NCI-H748 (cell line): Measurements from ENCODE around the gene CBFA2T2.
A peak's percentile ranks its signal among the peaks of the same experiment; 100 is the strongest.
"Not testable (repeated sequence)": the region's sequence is repeated elsewhere in the genome, so short reads cannot be mapped to it uniquely, and the experiment has no call there.

Source experiments
- DNase-seq: peaks from one replicate; lab custom pipeline; 2025; ENCODE audit not compliant: unreplicated experiment; lab: John Stamatoyannopoulos, UW

CBFA2T2 gene

DNA sequence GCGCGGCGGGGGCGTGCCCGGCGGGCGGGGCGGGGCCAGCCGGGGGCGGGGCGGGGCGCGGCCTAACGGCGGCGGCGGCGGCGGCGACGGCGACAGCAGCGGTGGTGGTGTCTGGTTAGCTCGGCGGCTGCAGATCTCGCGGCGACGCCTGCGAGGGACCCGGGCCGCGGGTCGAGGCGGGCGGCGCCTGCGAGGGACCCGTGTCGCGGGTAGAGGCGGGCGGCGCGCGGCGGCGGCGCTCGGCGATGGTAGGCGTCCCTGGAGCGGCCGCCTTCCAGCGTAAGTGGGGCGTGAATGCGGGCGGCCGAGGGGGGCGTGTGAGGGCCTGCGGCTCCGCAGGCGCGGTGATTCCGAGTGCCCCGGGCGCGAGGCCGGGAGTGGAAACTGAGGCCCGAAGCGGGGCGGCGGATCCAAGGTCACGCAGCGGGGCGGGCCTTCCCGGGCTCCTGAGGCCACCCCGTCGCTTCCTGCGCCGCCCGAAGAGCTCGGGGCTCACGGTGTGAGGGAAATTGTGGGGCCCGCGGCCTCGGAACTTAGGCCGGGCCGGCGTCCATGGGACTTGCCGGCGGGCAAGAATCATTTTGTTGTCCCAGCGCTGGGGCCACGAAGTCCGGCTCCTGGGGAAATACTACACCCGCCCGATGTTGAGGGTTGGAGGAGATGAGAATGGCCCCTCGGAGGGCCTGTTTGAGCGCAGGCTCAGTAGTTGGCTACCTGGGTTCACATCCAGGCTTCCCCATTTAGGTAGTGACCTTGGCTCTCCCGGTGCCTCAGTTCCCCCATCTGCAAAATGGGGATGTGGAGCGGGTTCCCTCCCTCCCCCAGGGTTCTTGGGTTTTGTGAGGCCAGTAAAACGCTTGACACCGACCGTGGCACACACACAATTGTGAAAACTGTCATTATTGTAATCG, at the start of gene CBFA2T2:
CBFA2T2 (plus strand) TSS at position 74 of the 911 bp plus-strand sequence; CDS start at position 246, 172 bp downstream.
- DNase-seq = peak; percentile 66

DNA sequence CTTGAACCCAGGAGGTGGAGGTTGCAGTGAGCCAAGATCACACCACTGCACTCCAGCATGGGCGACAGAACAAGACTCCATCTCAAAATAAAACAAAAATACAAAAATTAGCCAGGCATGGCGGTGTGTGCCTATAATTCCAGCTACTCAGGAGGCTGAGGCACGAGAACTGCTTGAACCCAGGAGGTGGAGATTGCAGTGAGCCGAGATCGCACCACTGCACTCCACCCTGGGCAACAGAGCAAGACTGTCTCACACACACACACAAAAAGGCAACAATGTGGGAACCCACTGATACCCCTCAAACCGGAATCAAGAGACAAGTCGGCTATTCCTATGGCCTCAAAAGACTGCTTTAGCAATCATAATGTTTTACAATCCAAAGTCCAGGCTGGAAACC, 49.3 kb upstream of the CBFA2T2 start:
- not testable (repeated sequence) for DNase-seq

DNA sequence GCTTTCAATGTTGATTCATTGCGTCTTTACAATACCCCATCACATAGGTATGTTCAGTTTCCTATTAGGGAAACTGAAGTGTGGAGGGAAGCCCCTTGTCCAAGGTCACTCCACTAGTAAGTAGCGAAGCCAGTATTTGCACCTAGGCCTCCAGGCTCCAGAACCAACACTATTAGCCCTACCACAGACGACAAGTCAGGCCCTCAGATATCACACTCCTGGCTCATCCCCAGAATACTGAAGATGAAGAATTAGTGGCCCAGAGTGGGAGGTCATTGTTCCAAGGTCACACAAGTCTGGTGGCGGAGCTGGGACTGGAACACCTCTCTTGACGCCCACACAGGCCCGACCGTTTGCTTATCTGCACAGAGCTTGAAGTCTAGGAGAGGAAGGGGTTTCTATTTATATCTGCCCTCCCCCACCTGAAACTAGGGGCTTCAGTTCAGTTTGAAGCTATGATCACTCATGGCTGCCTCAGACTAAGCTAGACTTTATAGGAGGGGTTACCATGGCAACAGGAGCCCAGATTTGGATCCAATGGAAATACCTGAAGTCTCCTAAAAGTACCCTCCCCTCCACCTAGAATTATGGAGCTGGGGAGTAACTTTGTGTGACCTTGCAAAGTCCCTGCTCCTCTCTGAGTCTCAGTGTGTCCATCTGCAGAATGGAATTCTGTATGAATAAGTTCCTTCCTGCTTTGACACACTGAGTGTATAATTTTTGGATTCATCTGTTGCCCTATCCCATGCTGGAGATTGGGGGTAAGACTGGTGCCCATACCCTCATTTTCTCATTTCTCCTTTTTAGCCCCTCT, 48.5 kb upstream of the CBFA2T2 start:
- DNase-seq = peak; percentile 28

DNA sequence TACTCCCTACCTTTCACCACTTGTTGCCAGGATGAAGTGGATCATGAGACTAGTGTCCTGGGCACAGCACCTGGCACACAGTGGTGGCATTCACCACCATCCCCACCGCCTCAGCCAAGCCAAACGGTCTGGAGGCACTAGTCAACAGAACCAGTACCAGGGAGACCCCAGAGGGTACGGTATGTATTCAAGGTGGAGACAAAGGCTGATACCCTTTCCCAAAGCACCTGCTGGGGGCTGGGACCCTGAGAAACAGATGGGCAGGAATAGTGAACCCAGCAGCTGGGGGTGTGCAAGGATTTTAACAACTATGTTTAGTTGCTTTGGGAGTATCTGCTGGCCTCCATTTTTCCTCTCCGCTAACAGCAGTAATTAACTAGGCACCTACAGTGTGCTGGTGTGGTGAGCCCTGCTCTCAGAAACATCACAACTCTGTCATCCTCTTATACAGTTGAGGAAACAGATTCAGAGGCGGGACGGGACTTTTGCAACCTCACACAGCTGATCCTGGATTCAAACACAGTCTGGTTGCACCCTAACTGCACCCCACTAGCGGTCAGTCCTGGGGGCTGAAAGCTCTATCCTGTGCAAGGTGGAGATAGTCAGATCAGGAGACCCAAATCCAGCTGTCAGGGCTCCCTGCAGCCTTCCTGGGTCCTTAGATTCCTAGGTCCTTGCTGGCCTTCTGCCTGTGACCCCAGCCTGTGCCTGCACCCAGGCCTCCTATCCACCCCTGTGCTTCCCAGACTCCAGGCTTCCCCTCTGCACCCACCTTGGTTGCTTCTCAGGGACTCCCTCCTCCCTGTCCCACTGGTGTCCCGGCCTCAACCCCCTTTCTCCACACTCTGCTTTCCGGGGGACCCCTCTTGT, 47.5 kb upstream of the CBFA2T2 start:
- DNase-seq = no peak

DNA sequence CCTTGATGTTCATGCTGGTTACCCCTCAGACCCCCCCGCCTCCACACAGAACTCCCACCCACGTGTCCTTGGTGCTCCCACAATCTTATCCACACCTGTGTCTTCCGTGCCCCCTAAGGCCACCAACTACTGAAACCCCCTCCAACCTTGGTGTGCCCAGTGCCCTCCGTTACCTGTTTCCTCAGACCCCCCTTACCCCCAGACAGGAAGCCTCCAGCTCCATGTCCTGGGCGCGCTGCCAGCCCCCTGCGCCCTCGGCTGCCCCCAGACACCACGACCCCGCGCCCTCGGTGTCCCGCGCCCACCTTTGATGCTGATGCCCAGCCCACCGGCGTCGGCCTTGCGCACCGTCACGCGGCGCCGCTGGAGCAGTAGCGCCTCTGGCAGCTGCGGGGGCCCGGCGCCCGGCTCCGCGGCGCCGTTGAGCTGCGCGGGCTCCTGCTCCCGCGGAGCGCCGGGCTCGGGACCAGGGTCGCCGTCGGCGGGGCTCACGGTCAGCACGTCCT, 46.8 kb upstream of the CBFA2T2 start:
- peak; percentile 68 for DNase-seq

DNA sequence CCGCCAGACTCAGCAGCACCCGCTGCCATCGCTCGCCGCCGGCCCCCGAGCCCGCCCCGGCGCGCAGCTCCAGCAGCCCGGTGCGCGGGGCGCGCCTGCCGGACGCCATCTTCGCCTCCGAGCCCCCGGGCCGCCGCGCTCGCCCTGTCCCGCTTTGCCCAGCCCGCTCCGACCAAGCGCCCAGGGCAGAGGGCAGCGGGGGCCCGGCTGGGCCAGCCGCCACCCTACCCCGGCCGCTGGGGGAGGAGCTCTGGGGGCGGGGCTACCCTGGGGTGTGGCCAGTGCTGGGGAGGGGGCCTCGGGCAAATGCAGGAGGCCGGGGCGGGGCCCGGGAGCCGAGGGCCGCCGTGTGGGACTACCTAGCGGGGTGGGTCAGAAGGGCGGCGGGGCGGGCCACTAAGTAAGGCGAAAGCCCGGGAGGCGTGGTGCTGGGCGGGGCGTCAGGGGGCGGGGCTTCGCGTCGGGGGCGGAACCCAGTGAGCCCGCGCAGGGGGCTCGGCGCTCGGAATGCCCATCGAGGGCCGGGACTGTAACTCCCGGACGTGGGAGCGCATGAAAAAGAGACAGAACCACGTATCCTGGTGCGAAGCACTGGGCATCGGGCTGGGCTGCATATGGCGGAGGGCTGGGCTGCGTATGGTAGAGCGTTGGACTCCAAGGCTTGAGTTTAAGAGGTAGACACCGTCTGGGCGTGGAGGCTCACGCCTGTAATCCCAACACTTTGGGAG, 46.2 kb upstream of the CBFA2T2 start, which contains the start of gene SNTA1:
SNTA1 (minus strand) TSS at position 252 of the 728 bp plus-strand sequence; CDS start at position 109, 143 bp downstream.
- DNase-seq = peak; percentile 90

DNA sequence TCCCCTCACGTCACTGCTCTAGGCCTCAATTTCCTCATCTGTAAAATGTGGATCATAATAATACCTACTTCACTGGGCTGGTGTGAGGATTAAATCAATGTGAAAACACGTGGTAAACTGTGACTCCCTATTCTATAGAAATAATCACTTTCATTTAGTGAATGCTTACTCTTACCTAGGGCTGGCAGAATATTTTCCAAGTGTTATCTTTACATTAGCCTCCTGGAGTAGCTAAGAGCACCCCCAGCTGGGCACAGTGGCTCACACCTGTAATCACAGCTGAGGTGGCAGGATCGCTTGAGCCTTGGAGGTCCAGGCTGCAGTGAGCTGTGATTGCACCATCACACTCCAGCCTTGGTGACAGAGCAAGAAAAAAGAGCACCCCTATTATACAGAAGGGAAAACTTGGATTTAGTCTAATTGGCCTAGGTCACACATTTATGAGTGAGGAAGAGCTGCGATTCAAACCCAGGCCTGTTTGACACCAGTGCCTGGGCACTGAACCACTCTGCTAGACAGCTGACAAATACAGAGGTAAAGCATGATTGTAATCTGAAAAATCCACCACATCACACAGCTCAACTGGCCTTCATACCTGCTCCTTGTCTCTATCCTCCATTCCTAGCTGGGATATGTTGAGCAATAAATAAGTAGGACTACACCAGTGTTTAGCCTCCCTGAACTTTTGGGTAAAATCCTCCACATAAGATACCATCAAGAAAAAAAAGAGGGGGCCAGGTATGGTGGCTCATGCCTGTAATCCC, 44.9 kb upstream of the CBFA2T2 start:
- DNase-seq = peak; percentile 26

DNA sequence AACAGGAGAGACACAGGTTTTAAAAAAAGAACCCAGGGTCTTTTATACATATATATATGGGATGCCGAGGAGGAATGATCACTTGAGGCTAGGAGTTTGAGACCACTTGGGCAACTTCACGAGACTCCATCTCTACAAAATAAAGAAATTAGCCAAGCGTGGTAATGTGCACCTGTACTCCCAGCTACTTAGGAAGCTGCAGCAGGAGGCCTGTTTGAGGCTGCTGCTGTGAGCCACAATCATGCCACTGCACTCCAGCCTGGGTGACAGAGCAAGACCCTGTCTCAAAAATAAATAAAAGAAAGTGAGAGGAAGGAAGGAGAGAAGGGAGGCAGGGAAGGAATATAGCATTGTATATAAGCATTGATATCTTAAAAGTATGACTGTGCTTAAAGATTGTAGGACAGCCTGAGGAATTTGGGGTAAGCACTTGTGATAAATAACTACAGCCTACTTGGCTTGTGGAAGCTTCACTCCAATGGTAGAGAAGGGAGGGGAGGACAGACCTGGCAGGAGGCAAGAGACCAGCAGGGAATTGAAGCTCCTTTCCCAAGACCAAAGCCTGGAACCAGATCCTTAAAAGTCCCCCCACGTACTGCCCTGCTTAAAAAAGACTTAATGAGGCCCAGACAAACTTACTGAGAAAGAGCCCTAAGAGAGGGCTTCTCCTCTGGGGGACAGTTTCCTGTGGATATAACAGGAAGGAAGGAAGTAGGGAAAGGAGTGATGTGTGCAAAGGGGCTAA, 43.8 kb upstream of the CBFA2T2 start:
- DNase-seq = no peak

DNA sequence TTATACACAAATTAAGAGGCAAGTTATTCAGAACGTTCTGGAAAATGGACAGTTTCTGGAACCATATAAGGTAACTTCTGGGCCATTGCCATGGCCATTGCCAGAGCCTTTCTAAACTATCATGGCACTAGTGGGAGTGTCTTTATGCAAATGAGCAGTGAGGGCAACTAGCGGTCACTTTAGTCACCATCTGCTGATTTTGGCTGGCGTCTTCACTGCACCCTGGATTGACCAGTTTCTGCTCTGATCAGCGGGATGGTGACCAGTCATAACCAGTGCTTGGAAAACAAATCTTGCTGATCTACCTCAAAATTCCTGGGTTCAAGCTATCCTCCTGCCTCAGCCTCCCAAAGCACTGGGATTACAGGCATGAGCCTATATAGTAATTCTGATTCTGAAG, 39.0 kb upstream of the CBFA2T2 start:
- no peak for DNase-seq

DNA sequence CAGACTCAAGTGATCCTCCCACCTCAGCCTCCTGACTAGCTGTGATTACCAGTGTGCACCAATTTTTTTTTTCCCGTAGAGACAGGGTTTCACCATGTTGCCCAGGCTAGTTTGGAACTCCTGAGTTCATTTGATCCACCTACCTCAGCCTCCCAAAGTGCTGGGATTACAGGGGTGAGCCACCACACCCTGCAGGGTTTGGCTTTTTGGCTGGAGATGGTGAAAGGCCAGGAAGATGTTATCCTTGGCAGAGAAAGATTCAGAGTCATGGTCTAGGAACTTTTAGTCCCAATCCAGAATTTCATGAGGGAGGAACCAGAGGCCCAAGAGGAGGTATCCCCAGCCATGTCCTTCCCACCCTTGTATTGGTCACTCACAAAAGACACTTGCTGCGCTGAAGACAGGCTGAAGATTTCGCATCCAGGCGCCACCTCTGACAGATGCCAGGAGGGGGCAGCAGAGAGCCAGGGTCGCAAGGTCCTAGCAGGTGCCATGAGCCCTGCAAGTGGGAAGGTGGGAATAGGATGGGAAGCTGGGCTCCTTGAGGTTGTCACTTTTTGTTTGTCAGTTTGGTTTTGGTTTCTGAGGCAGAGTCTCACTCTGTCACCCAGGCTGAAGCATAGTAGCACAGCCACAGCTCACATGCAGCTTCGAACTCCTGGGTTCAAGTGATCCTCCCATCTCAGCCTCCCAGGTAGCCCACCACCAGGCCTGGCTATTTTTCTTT, 32.8 kb upstream of the CBFA2T2 start:
- peak; percentile 82 for DNase-seq

DNA sequence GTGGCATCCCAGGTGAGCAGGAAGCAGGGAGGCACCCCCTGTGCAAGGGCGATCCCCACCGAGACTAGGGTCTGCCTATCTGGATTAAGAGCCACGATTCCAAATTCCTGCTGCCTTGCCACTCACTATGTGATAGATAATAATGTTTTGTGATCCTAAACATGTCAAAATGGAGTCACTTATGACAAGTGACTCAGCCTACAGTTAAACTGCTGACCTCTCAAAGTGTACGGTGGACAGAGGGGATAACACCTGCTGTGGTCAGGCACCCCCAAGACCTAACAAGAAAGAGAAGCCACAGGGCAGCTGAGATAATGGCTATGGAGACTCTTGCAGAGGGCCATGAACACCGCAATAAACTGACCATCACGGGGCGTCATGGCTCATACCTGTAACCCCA, 30.3 kb upstream of the CBFA2T2 start:
- no peak for DNase-seq

DNA sequence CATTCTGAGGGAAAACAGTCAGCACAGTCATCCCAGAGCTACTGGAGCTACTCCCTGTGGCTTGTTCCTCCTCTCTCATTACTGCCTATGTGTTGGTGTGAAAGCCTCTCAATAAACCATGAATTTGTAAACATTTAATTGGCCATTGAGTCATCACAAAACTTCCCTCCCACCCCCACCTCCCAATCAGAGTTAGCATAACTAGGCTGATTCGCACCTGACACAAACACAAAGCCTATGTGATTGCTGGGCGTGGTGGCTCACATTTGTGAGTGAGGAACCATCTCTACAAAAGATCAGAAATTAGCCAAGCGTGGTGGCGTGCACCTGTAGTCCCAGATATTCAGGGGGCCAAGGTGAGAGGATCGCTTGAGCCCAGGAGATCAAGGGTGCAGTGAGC, 29.2 kb upstream of the CBFA2T2 start:
- peak; percentile 82 for DNase-seq

DNA sequence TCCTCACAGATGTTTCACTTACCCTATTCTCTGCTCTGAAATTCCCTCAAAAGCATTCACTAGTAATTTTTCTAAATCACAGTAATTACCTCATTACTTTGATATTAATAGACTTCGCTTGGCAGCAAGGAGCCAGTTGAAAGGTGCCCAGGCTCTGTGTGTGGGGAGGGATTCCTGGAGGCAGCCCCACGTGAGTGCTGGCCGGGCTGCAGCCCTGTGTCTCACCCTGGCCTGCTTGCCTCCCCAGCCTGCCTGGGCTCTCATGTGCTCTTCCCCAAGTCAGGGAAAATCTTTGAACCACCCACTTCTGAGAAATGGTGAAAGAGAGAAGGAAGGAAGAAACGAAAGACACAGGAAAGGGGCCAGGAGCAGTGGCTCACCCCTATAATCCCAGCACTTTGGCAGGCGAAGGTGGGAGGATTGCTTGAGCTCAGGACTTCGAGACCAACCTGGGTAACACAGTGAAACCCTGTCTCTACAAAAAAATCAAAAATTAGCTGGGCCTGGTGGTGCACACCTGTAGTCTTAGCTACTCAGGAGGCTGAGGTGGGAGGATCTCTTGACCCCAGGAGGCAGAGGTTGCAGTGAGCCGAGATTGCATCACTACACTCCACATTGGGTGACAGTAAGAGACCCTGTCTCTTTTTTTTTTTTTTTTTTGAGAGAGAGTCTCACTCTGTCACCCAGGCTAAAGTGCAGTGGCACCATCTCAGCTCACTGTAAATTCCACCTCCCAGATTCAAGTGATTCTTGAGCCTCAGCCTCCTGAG, 26.4 kb upstream of the CBFA2T2 start:
- no peak for DNase-seq

DNA sequence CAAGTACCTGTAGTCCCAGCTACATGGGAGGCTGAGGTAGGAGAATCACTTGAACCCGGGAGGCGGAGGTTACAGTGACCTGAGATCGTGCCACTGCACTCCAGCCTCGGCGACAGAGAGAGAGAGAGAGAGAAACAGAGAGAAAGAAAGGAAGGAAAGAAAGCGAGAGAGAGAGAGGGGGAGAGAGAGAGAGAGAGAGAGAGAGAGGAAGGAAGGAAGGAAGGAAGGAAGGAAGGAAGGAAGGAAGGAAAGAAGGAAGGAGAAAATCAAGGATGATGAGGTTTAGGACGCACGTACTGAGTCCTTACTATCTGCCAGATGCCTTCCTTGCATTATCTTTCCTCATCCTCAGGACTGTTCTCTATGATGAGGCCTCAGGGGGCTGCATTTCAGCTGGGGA, 25.1 kb upstream of the CBFA2T2 start:
- not testable (repeated sequence) for DNase-seq

DNA sequence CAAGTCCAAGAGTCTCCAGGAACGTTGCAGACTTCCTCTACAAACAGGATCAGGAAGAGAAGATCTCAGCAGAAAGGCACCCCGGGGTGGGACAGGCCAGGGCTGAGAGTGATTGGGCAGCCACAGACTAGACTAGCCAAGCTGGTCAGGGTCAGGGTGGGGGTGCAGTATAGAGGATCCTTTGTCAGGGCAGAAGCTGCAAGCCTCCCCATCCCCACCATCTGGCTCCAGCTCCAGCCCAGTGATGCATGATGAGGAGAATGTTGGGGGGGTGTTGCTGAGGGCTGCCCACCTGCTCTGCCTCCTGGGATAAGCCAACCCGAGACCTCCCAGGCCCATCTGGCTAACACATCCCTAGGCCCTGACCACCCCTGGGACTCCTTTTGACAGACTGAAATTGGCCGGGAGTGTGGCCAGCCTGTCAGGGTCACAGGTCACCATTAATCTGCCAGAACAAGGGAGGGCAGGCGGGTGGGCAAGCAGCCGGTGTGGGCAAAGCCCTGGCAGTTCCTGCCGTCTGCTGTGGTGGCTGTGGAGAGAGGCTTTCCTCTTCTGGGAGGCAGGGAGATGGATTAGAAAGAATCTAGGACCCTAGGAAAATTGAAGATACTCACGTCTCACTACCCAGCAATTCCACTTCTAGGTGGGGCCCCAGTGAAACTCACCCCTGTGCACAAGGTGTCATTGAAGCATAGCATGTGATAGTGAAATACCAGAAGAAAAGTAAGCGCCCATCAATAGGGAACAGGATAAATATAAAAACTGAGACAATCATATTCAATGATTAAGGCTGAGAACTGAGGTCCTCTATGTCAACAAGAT, 24.2 kb upstream of the CBFA2T2 start:
- no peak for DNase-seq

DNA sequence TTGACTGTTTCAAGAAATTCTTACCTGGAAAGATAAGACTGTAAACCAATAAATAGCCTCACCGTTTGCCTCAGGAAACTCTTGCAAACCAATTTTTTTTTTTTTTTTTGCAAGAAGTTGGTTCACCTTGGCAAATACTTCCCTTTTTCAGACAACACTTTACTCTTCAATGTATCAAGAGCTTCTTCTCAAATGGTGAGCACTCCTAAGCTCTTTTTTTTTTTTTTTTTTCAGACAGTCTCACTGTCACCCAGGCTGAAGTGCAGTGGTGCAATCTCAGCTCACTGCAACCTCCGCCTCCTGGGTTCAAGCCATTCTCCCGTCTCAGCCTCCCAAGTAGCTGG, 23.6 kb upstream of the CBFA2T2 start:
- no peak for DNase-seq
